Mesenchymal stem cell (in vitro differentiated cells and primary cell): ENCODE data around the gene PLCG2.

Experiments
- DNase-seq: peaks from one replicate; pipeline ENCODE4 v3.0.0-alpha.2; 2013
- H2AFZ ChIP-seq: one replicate; pipeline ENCODE4 v1.6.1; 2013; ENCODE audit warnings: low read depth, mild to moderate bottlenecking, control low read depth, inconsistent platforms, low read length, moderate library complexity
- H2AK5ac ChIP-seq: 2 replicates; pipeline ENCODE4 v1.6.1; 2013; ENCODE audit warnings: low read length, moderate library complexity, mild to moderate bottlenecking, inconsistent platforms; ENCODE audit not compliant: severe bottlenecking
- H2BK120ac ChIP-seq: one replicate; pipeline ENCODE4 v1.6.1; 2013; ENCODE audit warnings: low read depth, mild to moderate bottlenecking, inconsistent platforms, low read length, moderate library complexity
- H2BK12ac ChIP-seq, 2 experiments: one replicate each; pipeline ENCODE4 v1.6.1; 2013; ENCODE audit warnings: inconsistent platforms in 2 of 2, low read length in 2 of 2, mild to moderate bottlenecking in 2 of 2, moderate library complexity in 2 of 2, control low read depth in 1 of 2
- H2BK15ac ChIP-seq: one replicate; pipeline ENCODE4 v1.6.1; 2013; ENCODE audit warnings: mild to moderate bottlenecking, low read depth, inconsistent platforms; ENCODE audit not compliant: poor library complexity, severe bottlenecking
- H2BK5ac ChIP-seq: 2 replicates; pipeline ENCODE4 v1.6.1; 2013; ENCODE audit warnings: low read depth, mild to moderate bottlenecking, low read length, control low read depth, inconsistent platforms; ENCODE audit not compliant: poor library complexity, severe bottlenecking
- H3K14ac ChIP-seq, 2 experiments: one replicate each; pipeline ENCODE4 v1.6.1; 2013; ENCODE audit warnings: inconsistent platforms in 2 of 2, low read length in 2 of 2, control low read depth in 1 of 2, mild to moderate bottlenecking in 1 of 2, moderate library complexity in 1 of 2
- H3K18ac ChIP-seq, 2 experiments: one replicate each; pipeline ENCODE4 v1.6.1; 2013; ENCODE audit warnings: inconsistent platforms in 2 of 2, low read length in 2 of 2, control low read depth in 1 of 2, low read depth in 1 of 2, mild to moderate bottlenecking in 1 of 2
- H3K23ac ChIP-seq, 2 experiments: one replicate each; pipeline ENCODE4 v1.6.1; 2013; ENCODE audit warnings: inconsistent platforms in 2 of 2, low read length in 2 of 2, mild to moderate bottlenecking in 2 of 2, moderate library complexity in 2 of 2, control low read depth in 1 of 2
- H3K27ac ChIP-seq: 2 replicates; pipeline ENCODE4 v1.5.1; 2013; ENCODE audit warnings: mild to moderate bottlenecking, moderate library complexity, low read length, control low read depth, inconsistent platforms; ENCODE audit not compliant: poor library complexity, severe bottlenecking
- H3K27me3 ChIP-seq, 2 experiments: 2 replicates each; pipeline versions ENCODE4 v1.6.1 to v1.7.0; 2013; ENCODE audit warnings: low read length in 2 of 2, mild to moderate bottlenecking in 2 of 2, moderate library complexity in 2 of 2, control low read depth in 1 of 2, inconsistent platforms in 1 of 2; ENCODE audit not compliant: control insufficient read depth in 1 of 2, insufficient read depth in 1 of 2
- H3K36me3 ChIP-seq, 2 experiments: 2 replicates each; pipeline versions ENCODE4 v1.6.1 to v1.7.0; 2013; ENCODE audit warnings: low read length in 2 of 2, control low read depth in 1 of 2, inconsistent platforms in 1 of 2, low read depth in 1 of 2, mild to moderate bottlenecking in 1 of 2; ENCODE audit not compliant: insufficient read depth in 2 of 2, control insufficient read depth in 1 of 2
- H3K4ac ChIP-seq, 2 experiments: one replicate each; pipeline ENCODE4 v1.6.1; 2013; ENCODE audit warnings: inconsistent platforms in 2 of 2, low read length in 2 of 2, mild to moderate bottlenecking in 2 of 2, moderate library complexity in 2 of 2, control low read depth in 1 of 2, low read depth in 1 of 2
- H3K4me1 ChIP-seq: 2 replicates; pipeline ENCODE4 v1.6.1; 2013; ENCODE audit warnings: low read depth, low read length, control low read depth; ENCODE audit not compliant: control insufficient read depth, insufficient read depth
- H3K4me2 ChIP-seq: 2 replicates; pipeline ENCODE4 v1.6.1; 2013; ENCODE audit warnings: low read length, mild to moderate bottlenecking, inconsistent platforms; ENCODE audit not compliant: poor library complexity, severe bottlenecking
- H3K4me3 ChIP-seq, 2 experiments: 2 replicates each; pipeline versions ENCODE4 v1.5.1 to v1.7.0; 2013; ENCODE audit warnings: low read length in 2 of 2, mild to moderate bottlenecking in 2 of 2, control low read depth in 1 of 2, low read depth in 1 of 2; ENCODE audit not compliant: insufficient read depth in 1 of 2
- H3K79me1 ChIP-seq: replicated peaks from 2 replicates; pipeline ENCODE4 v1.6.1; 2013; ENCODE audit warnings: mild to moderate bottlenecking, control low read depth, low read length, inconsistent platforms; ENCODE audit not compliant: poor library complexity, severe bottlenecking
- H3K9ac ChIP-seq: 2 replicates; pipeline ENCODE4 v1.7.0; 2013; ENCODE audit warnings: mild to moderate bottlenecking, low read length, moderate library complexity
- H3K9me3 ChIP-seq: 2 replicates; pipeline ENCODE4 v1.7.0; 2013; ENCODE audit warnings: mild to moderate bottlenecking, low read length; ENCODE audit not compliant: control insufficient read depth
- H4K8ac ChIP-seq: one replicate; pipeline ENCODE4 v1.6.1; 2013; ENCODE audit warnings: inconsistent platforms, mild to moderate bottlenecking, low read length, moderate library complexity
- H4K91ac ChIP-seq: one replicate; pipeline ENCODE4 v1.6.1; 2013; ENCODE audit warnings: mild to moderate bottlenecking, low read length, inconsistent platforms
- WGBS: methylation state at CpG from one replicate; pipeline ENCODE4 v1.1.7; 2013; ENCODE audit warnings: mixed read lengths; 5-methylcytosine and 5-hydroxymethylcytosine counted together

Gene PLCG2

DNA sequence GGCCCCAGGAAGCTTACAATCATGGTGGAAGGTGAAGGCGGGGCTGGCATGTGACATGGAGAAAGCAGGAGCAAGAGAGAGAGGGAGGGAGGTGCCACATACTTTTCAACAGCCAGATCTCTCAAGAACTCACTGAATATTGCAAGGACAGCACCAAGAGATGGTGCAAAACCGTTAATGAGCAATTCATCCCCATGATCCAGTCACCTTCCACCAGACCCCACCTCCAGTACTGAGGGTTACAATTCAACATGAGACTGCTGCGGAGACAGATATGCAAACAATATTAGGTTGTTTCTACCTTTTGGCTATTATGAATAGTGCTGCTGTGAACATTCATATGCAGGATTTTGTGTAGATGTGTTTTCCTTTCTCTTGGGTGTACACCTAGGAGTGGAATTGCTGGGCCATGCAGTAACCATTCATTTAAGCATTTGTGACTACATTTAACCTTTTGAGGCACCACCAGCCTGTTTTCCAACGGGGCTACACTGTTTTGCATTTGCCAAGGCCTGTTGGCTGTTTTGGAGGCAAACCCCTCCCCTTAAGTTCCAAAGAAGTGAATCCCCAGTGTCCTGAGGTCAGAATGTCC lies 28.8 kb downstream of the PLCG2 start:
- Histone ChIP-seq H2BK5ac (no peak overlapping the region), H4K8ac (no peak overlapping the region), H2AFZ (no peak overlapping the region), H3K9me3 (no peaks in the 10 kb centered on the region), H4K91ac (no peak overlapping the region), H2AK5ac (no peak overlapping the region), H2BK12ac (no peak overlapping the region), H3K4me2 (no peak overlapping the region), H3K27me3 (peaks cover 5 to 7% of the 10 kb centered on the region in 2 experiments), H3K23ac (no peak overlapping the region), H3K79me1 (no peaks in the 10 kb centered on the region), H3K9ac (no peak overlapping the region), H3K27ac (no peak overlapping the region), H3K4me1 (no peaks in the 10 kb centered on the region), H2BK15ac (no peak overlapping the region), H3K36me3 (no peaks in the 10 kb centered on the region), H2BK120ac (no peak overlapping the region), H3K4me3 (no peak overlapping the region), H3K4ac (no peak overlapping the region), H3K14ac (no peak overlapping the region), H3K18ac (no peak overlapping the region)
- WGBS: 63% methylated on average over 4 of the region's 4 CpGs
- DNase-seq: no peak

DNA sequence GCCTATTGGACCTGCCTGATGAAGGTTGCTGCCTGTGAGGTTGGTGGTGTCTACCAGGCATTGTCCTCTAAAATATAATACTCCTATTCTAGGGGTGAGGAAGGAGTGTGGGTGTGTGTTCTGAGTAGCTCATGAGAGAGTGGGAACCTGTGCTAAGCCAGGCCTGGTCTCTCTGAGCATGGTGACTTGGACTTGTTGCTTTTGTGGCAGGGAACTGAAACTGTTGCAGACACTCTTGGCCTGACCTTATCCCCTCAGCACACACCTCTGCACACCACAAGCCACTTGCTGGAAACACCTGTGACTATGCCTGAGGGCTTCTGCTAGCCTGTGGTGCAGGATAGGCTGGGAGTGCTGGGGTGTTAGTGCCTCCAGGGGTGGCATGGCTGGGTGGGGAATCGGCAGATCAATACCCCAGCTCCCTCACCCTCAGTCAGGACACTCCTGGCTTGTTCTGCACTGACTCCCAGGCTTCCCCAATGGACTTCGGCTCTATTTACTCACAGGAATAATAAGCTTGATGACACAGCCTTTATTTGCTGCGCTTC lies 29.9 kb downstream of the PLCG2 start:
- H3K23ac ChIP-seq: no peak overlapping the region
- peaks cover 7 to 9% of the 10 kb centered on the region in 2 experiments for H3K27me3 ChIP-seq
- H2BK12ac ChIP-seq: no peak overlapping the region
- H4K8ac ChIP-seq: no peak overlapping the region
- 88% methylated on average over 3 of the region's 3 CpGs for WGBS
- no peak overlapping the region for H3K4me2 ChIP-seq
- no peak overlapping the region for H3K4ac ChIP-seq
- H3K9me3 ChIP-seq: no peaks in the 10 kb centered on the region
- no peak overlapping the region for H2AFZ ChIP-seq
- H3K14ac ChIP-seq: no peak overlapping the region
- H3K27ac ChIP-seq: no peak overlapping the region
- no peak overlapping the region for H3K9ac ChIP-seq
- no peak for DNase-seq
- H2BK120ac ChIP-seq: no peak overlapping the region
- no peaks in the 10 kb centered on the region for H3K79me1 ChIP-seq
- no peak overlapping the region for H3K4me3 ChIP-seq
- H2BK5ac ChIP-seq: no peak overlapping the region
- H2AK5ac ChIP-seq: no peak overlapping the region
- no peaks in the 10 kb centered on the region for H3K36me3 ChIP-seq
- no peak overlapping the region for H2BK15ac ChIP-seq
- no peak overlapping the region for H4K91ac ChIP-seq
- no peaks in the 10 kb centered on the region for H3K4me1 ChIP-seq
- H3K18ac ChIP-seq: no peak overlapping the region

DNA sequence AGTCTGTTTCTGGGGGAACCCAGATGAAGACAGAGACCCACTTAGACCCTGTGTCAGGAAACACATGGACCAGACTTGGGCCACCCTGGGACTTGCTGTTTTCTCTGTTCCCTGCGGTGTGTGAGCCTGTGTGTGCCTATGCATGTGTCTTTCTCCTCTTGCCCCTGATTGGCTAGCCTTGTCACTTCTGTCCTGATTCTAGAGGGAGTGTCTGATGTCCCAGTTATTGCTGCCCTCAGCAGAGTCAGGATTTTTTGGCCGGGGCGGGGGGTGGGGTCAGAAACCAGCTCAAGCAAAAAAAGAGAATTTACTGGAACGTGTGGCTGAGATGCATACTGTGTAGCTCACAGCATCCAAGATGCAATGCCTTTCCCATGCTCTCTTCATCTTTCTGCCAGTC lies 30.5 kb downstream of the PLCG2 start:
- Histone ChIP-seq H3K4me2 (no peak overlapping the region), H3K23ac (no peak overlapping the region), H3K4ac (no peak overlapping the region), H3K9ac (no peak overlapping the region), H2BK15ac (no peak overlapping the region), H2BK120ac (no peak overlapping the region), H3K4me1 (no peaks in the 10 kb centered on the region), H3K14ac (no peak overlapping the region), H3K27me3 (peaks cover 7 to 10% of the 10 kb centered on the region in 2 experiments), H3K18ac (no peak overlapping the region), H2AK5ac (no peak overlapping the region), H4K91ac (no peak overlapping the region), H2AFZ (no peak overlapping the region), H3K79me1 (no peaks in the 10 kb centered on the region), H3K27ac (no peak overlapping the region), H3K4me3 (no peak overlapping the region), H2BK5ac (no peak overlapping the region), H3K9me3 (no peaks in the 10 kb centered on the region), H2BK12ac (no peak overlapping the region), H4K8ac (no peak overlapping the region), H3K36me3 (no peaks in the 10 kb centered on the region)
- 91% methylated on average over 4 of the region's 4 CpGs for WGBS
- no peak for DNase-seq

DNA sequence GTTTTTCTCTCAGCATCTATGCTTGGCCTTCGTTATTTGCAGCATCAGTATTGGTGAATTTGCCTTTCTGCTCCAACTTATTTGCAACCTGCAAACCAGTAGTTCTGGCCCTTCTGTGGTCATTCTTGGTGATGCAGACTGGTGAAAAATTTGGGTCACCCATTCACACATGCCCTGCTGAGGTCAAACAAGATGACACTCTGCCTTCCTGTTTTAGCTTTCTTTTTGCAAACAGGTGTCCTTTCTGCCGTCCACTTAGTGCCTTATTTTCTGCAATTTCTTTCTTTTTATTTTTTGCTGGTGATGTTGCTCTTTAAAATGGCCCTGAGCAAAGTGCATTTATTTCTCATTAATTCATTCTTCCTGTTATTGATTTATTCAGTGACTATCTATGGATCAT lies 31.3 kb downstream of the PLCG2 start:
- no peak overlapping the region for H3K23ac ChIP-seq
- H3K27ac ChIP-seq: no peak overlapping the region
- 87% methylated on average over 1 of the region's 2 CpGs for WGBS
- no peaks in the 10 kb centered on the region for H3K9me3 ChIP-seq
- H3K18ac ChIP-seq: no peak overlapping the region
- H3K4me3 ChIP-seq: no peak overlapping the region
- H2AK5ac ChIP-seq: no peak overlapping the region
- no peak overlapping the region for H2AFZ ChIP-seq
- H2BK12ac ChIP-seq: no peak overlapping the region
- H3K14ac ChIP-seq: no peak overlapping the region
- H4K8ac ChIP-seq: no peak overlapping the region
- no peaks in the 10 kb centered on the region for H3K79me1 ChIP-seq
- no peaks in the 10 kb centered on the region for H3K4me1 ChIP-seq
- H2BK120ac ChIP-seq: no peak overlapping the region
- H3K4ac ChIP-seq: no peak overlapping the region
- H3K4me2 ChIP-seq: no peak overlapping the region
- no peak overlapping the region for H3K9ac ChIP-seq
- H3K36me3 ChIP-seq: no peaks in the 10 kb centered on the region
- H3K27me3 ChIP-seq: peaks cover 7 to 10% of the 10 kb centered on the region in 2 experiments
- H4K91ac ChIP-seq: no peak overlapping the region
- no peak overlapping the region for H2BK5ac ChIP-seq
- no peak overlapping the region for H2BK15ac ChIP-seq
- DNase-seq: no peak
